ENCODE data around the gene SYPL1.

GRCh38 chr7:106110238-106110560 is 1.9 kb downstream of the SYPL1 start:
- no peak for TF ChIP-seq CTCF (IDR thresholded peaks at IDR 0.05; ENCODE audit: insufficient read depth, low read depth, low read length)
- TF ChIP-seq EZH2 (IDR thresholded peaks at IDR 0.05; ENCODE audit: insufficient read depth, low read length): no peak

Measured in astrocyte (in vitro differentiated cells and primary cell).